WTC11 (cell line): ENCODE measurements around the gene HS2ST1. TPM values are rescaled to one million over a fixed set of nuclear protein-coding genes. Genes with fewer than 3 reads are reported as not detected.

Experiments used
- ATAC-seq: fragments of 200-7000 bp; cut with Tn5 transposase; 2 replicates; pipeline ENCODE4 v1.10.0; 2021; ENCODE audit warnings: mild to moderate bottlenecking, moderate library complexity
- CTCF ChIA-PET: fragments of 300-600 bp; sonication (Branson Sonifier 250); formaldehyde crosslinking; loops from one replicate; lab custom pipeline; 2021; ENCODE audit warnings: antibody characterized with exemption; lab: Charles Lee
- POLR2A ChIA-PET: fragments of 350-600 bp; sonication (Branson Sonifier 250); formaldehyde crosslinking; loops from one replicate; lab custom pipeline; 2021; ENCODE audit warnings: antibody characterized with exemption; lab: Charles Lee
- DNase-seq: peaks from one replicate; pipeline ENCODE4 v3.0.0; 2021; ENCODE audit warnings: low spot score
- H3K27ac Mint-ChIP-seq: 2 replicates; pipeline ENCODE4 v1.8.0; 2021; ENCODE audit warnings: mixed read lengths
- H3K27me3 Mint-ChIP-seq: 2 replicates; pipeline ENCODE4 v1.8.0; 2021; ENCODE audit warnings: low read depth, mild to moderate bottlenecking, moderate library complexity, mixed read lengths
- H3K36me3 Mint-ChIP-seq: 2 replicates; pipeline ENCODE4 v1.8.0; 2021; ENCODE audit warnings: mixed read lengths
- H3K4me1 Mint-ChIP-seq: 2 replicates; pipeline ENCODE4 v1.8.0; 2022; ENCODE audit warnings: mixed read lengths
- H3K4me3 Mint-ChIP-seq: 2 replicates; pipeline ENCODE4 v1.8.0; 2021; ENCODE audit warnings: mild to moderate bottlenecking, moderate library complexity, mixed read lengths
- H3K9me3 Mint-ChIP-seq: 2 replicates; pipeline ENCODE4 v1.8.0; 2021; ENCODE audit warnings: mixed read lengths
- CDX4 ChIP-seq: fragments of 250-450 bp; sonication (Bioruptor Pico); IDR thresholded peaks from 2 replicates; pipeline ENCODE4 v1.9.0; 2021; ENCODE audit warnings: moderate library complexity, mild to moderate bottlenecking, inconsistent platforms, borderline replicate concordance
- E2F4 ChIP-seq: sonication (generic); formaldehyde crosslinking; IDR thresholded peaks from 2 replicates; pipeline ENCODE4 v1.8.1; 2022; ENCODE audit warnings: low read depth, mild to moderate bottlenecking, moderate library complexity, missing genetic modification reagents, borderline replicate concordance
- FOXJ3 ChIP-seq: sonication (generic); formaldehyde crosslinking; IDR thresholded peaks from 2 replicates; pipeline ENCODE4 v1.9.0; 2021; ENCODE audit warnings: missing genetic modification reagents, mild to moderate bottlenecking, borderline replicate concordance
- FOXK1 ChIP-seq: sonication (generic); formaldehyde crosslinking; IDR thresholded peaks from 2 replicates; pipeline ENCODE4 v1.8.0; 2022; ENCODE audit warnings: mild to moderate bottlenecking, moderate library complexity, missing genetic modification reagents
- IRF2 ChIP-seq: sonication (generic); formaldehyde crosslinking; IDR thresholded peaks from 2 replicates; pipeline ENCODE4 v1.8.0; 2022; ENCODE audit warnings: low read depth, missing genetic modification reagents, borderline replicate concordance
- TCF7 ChIP-seq: sonication (generic); formaldehyde crosslinking; IDR thresholded peaks from 2 replicates; pipeline ENCODE4 v1.8.0; 2022; ENCODE audit warnings: mild to moderate bottlenecking, low read depth, missing genetic modification reagents, moderate library complexity
- ZNF138 ChIP-seq: sonication (generic); formaldehyde crosslinking; conservative IDR thresholded peaks from 2 replicates; pipeline ENCODE4 v1.8.1; 2022; ENCODE audit warnings: mild to moderate bottlenecking, moderate library complexity, missing genetic modification reagents
- total RNA-seq: library from RNA; stranded (reverse); gene quantifications from 3 replicates; pipeline ENCODE4 v1.2.3, GENCODE V29; 2021
- TF ChIP-seq, protein P1 (sequence below): sonication (generic); formaldehyde crosslinking; IDR thresholded peaks from 2 replicates; pipeline ENCODE4 v1.8.1; 2023; ENCODE audit warnings: mild to moderate bottlenecking, missing genetic modification reagents
- TF ChIP-seq, protein P2 (sequence below): sonication (generic); formaldehyde crosslinking; IDR thresholded peaks from 2 replicates; pipeline ENCODE4 v1.8.0; 2023; ENCODE audit warnings: missing genetic modification reagents, mild to moderate bottlenecking, borderline replicate concordance
- TF ChIP-seq, protein P3 (sequence below): sonication (generic); formaldehyde crosslinking; IDR thresholded peaks from 2 replicates; pipeline ENCODE4 v1.8.1; 2023; ENCODE audit warnings: mild to moderate bottlenecking, missing genetic modification reagents, borderline replicate concordance

HS2ST1 gene
- total RNA-seq, 1 experiment from 2014 or later, result 24.7 TPM

DNA sequence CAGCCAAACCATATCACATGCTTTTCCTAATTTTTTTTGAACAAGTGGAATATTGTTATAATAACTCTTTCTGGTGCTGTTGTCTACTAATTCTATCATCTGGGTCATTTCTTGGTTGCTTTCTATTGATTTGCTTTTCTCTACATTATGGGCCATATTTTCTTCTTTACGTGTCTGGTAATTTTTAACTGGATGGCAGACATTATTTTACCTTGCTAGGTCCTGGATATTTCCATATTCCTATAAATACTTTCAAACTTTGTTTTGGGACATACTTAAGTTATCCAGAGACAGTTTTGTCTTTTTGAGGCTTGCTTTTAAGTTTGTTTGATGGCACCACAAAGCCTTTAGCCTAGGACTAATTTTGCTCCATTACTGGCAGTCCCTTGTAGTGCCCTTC lies 11.3 kb downstream of the HS2ST1 start (continued):
- TF ChIP-seq IRF2 (CRISPR knock-in tag) (no peak), FOXK1 (CRISPR knock-in tag) (no peak), ZNF138 (CRISPR knock-in tag) (no peak), TCF7 (CRISPR knock-in tag) (no peak), E2F4 (CRISPR knock-in tag) (no peak), FOXJ3 (no peak)
- TF ChIP-seq, protein P1, sequence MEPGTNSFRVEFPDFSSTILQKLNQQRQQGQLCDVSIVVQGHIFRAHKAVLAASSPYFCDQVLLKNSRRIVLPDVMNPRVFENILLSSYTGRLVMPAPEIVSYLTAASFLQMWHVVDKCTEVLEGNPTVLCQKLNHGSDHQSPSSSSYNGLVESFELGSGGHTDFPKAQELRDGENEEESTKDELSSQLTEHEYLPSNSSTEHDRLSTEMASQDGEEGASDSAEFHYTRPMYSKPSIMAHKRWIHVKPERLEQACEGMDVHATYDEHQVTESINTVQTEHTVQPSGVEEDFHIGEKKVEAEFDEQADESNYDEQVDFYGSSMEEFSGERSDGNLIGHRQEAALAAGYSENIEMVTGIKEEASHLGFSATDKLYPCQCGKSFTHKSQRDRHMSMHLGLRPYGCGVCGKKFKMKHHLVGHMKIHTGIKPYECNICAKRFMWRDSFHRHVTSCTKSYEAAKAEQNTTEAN (CRISPR knock-in tag), result no peak
- TF ChIP-seq, protein P2, sequence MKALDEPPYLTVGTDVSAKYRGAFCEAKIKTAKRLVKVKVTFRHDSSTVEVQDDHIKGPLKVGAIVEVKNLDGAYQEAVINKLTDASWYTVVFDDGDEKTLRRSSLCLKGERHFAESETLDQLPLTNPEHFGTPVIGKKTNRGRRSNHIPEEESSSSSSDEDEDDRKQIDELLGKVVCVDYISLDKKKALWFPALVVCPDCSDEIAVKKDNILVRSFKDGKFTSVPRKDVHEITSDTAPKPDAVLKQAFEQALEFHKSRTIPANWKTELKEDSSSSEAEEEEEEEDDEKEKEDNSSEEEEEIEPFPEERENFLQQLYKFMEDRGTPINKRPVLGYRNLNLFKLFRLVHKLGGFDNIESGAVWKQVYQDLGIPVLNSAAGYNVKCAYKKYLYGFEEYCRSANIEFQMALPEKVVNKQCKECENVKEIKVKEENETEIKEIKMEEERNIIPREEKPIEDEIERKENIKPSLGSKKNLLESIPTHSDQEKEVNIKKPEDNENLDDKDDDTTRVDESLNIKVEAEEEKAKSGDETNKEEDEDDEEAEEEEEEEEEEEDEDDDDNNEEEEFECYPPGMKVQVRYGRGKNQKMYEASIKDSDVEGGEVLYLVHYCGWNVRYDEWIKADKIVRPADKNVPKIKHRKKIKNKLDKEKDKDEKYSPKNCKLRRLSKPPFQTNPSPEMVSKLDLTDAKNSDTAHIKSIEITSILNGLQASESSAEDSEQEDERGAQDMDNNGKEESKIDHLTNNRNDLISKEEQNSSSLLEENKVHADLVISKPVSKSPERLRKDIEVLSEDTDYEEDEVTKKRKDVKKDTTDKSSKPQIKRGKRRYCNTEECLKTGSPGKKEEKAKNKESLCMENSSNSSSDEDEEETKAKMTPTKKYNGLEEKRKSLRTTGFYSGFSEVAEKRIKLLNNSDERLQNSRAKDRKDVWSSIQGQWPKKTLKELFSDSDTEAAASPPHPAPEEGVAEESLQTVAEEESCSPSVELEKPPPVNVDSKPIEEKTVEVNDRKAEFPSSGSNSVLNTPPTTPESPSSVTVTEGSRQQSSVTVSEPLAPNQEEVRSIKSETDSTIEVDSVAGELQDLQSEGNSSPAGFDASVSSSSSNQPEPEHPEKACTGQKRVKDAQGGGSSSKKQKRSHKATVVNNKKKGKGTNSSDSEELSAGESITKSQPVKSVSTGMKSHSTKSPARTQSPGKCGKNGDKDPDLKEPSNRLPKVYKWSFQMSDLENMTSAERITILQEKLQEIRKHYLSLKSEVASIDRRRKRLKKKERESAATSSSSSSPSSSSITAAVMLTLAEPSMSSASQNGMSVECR (CRISPR knock-in tag), result no peak

DNA sequence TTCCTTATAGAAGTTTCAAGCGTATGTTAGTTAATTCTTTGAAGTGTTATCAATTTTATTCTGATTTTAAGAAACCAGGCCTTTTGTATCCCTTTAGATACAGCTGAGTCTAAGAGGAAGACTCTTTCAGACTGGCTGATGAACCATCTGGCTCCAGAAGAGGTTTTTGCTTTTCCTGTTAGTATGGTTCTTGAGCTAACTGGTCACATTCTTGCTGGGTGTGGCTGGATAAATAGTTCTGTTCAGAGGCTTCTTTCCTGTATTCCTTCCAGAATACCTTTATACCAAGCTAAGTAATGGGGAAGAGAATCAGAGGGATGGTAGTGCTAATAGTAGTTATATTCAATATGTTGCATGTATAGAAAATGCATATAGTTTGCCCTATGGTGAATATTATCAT lies 12.4 kb downstream of the HS2ST1 start:
- Mint-ChIP-seq H3K4me1 (peaks cover 19% of the 10 kb centered on the region), H3K4me3 (no peak overlapping the region), H3K36me3 (peaks cover 38% of the 10 kb centered on the region), H3K27ac (no peak overlapping the region), H3K9me3 (peaks cover 36% of the 10 kb centered on the region), H3K27me3 (no peaks in the 10 kb centered on the region; the same call in 1 of the 2 replicates)
- DNase-seq (no peak), ATAC-seq (no peak)
- ChIA-PET POLR2A (no interaction called here), CTCF (interaction anchor here (1.0 to 1.3 kb wide), 2 partner anchors 13 to 93 kb away, joined by 3 read pairs; partner anchors contain the start of genes HS2ST1 and SELENOF)
- TF ChIP-seq CDX4, result no peak
- TF ChIP-seq, protein P3, sequence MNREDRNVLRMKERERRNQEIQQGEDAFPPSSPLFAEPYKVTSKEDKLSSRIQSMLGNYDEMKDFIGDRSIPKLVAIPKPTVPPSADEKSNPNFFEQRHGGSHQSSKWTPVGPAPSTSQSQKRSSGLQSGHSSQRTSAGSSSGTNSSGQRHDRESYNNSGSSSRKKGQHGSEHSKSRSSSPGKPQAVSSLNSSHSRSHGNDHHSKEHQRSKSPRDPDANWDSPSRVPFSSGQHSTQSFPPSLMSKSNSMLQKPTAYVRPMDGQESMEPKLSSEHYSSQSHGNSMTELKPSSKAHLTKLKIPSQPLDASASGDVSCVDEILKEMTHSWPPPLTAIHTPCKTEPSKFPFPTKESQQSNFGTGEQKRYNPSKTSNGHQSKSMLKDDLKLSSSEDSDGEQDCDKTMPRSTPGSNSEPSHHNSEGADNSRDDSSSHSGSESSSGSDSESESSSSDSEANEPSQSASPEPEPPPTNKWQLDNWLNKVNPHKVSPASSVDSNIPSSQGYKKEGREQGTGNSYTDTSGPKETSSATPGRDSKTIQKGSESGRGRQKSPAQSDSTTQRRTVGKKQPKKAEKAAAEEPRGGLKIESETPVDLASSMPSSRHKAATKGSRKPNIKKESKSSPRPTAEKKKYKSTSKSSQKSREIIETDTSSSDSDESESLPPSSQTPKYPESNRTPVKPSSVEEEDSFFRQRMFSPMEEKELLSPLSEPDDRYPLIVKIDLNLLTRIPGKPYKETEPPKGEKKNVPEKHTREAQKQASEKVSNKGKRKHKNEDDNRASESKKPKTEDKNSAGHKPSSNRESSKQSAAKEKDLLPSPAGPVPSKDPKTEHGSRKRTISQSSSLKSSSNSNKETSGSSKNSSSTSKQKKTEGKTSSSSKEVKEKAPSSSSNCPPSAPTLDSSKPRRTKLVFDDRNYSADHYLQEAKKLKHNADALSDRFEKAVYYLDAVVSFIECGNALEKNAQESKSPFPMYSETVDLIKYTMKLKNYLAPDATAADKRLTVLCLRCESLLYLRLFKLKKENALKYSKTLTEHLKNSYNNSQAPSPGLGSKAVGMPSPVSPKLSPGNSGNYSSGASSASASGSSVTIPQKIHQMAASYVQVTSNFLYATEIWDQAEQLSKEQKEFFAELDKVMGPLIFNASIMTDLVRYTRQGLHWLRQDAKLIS (CRISPR knock-in tag), result no peak
- TF ChIP-seq, protein P2 (CRISPR knock-in tag), result no peak
